Measurements from ENCODE around the gene CXCR4.
A peak's percentile ranks its signal among the peaks of the same experiment; 100 is the strongest.

Gene CXCR4

GRCh38 chr2:136122661-136123060 lies 4.7 kb upstream of the CXCR4 start:
- Histone ChIP-seq H3K36me3 (ENCODE audit: control insufficient read depth, low read length) (peaks cover 7% of the 10 kb centered on the region; the same call in 1 of the 2 replicates), H3K79me2 (ENCODE audit: control insufficient read depth, low read length) (peaks cover 13% of the 10 kb centered on the region), H3K27me3 (ENCODE audit: control insufficient read depth, low read length) (peaks cover 11% of the 10 kb centered on the region), H3K27ac (ENCODE audit: low read depth, low read length) (no peak overlapping the region), H3K4me1 (ENCODE audit: control insufficient read depth, low read length) (peaks cover 78% of the 10 kb centered on the region), H3F3A (ENCODE audit: control insufficient read depth, insufficient read depth) (peaks cover 20% of the 10 kb centered on the region), H3K9me2 (replicated peaks; ENCODE audit: control insufficient read depth, low read length) (no peaks in the 10 kb centered on the region), H3K4me3 (ENCODE audit: low read length) (no peak overlapping the region), H3K4me2 (ENCODE audit: low read length) (0 out of 2 replicates have a peak overlapping the region, but pooled peaks have one; percentile 0), H3K9me3 (ENCODE audit: control insufficient read depth, insufficient read depth, low read length) (no peaks in the 10 kb centered on the region), H4K20me1 (ENCODE audit: control insufficient read depth, insufficient read depth, low read depth, low read length) (no peaks in the 10 kb centered on the region)
- no peak for TF ChIP-seq EZH2phosphoT487 (IDR thresholded peaks at IDR 0.05; ENCODE audit: borderline replicate concordance, low read length)
- TF ChIP-seq CTCF (IDR thresholded peaks at IDR 0.05; ENCODE audit: low read depth, low read length, poor library complexity, severe bottlenecking): no peak

- peaks cover 3% of the 10 kb centered on the region for H3K27me3 ChIP-seq (ENCODE audit: control insufficient read depth, low read length)
- TF ChIP-seq CTCF (IDR thresholded peaks at IDR 0.05; ENCODE audit: low read depth, low read length, poor library complexity, severe bottlenecking) (no peak), EZH2phosphoT487 (IDR thresholded peaks at IDR 0.05; ENCODE audit: borderline replicate concordance, low read length) (no peak)
- no peaks in the 10 kb centered on the region for H3K9me2 ChIP-seq (replicated peaks; ENCODE audit: control insufficient read depth, low read length)
- no peaks in the 10 kb centered on the region for H3K9me3 ChIP-seq (ENCODE audit: control insufficient read depth, insufficient read depth, low read length)
- peaks cover 26% of the 10 kb centered on the region for H3K79me2 ChIP-seq (ENCODE audit: control insufficient read depth, low read length)
- H3K4me1 ChIP-seq (ENCODE audit: control insufficient read depth, low read length): peaks cover 65% of the 10 kb centered on the region
- no peak overlapping the region for H3K4me3 ChIP-seq (ENCODE audit: low read length)
- no peak overlapping the region for H3K4me2 ChIP-seq (ENCODE audit: low read length)
- no peak overlapping the region for H3K27ac ChIP-seq (ENCODE audit: low read depth, low read length)
- peaks cover 20% of the 10 kb centered on the region for H3K36me3 ChIP-seq (ENCODE audit: control insufficient read depth, low read length)
- no peaks in the 10 kb centered on the region for H4K20me1 ChIP-seq (ENCODE audit: control insufficient read depth, insufficient read depth, low read depth, low read length)
- H3F3A ChIP-seq (ENCODE audit: control insufficient read depth, insufficient read depth): peaks cover 23% of the 10 kb centered on the region
Observed at GRCh38 chr2:136121204-136121910, 3.4 kb upstream of the CXCR4 start.

- Histone ChIP-seq H3K9me2 (replicated peaks; ENCODE audit: control insufficient read depth, low read length) (no peaks in the 10 kb centered on the region), H3K4me2 (ENCODE audit: low read length) (peak overlapping the region; percentile 87), H3K27ac (ENCODE audit: low read depth, low read length) (peak overlapping the region; percentile 91), H3K27me3 (ENCODE audit: control insufficient read depth, low read length) (no peaks in the 10 kb centered on the region; the same call in 1 of the 2 replicates), H3K79me2 (ENCODE audit: control insufficient read depth, low read length) (peaks cover 39% of the 10 kb centered on the region), H3F3A (ENCODE audit: control insufficient read depth, insufficient read depth) (peaks cover 31% of the 10 kb centered on the region), H3K36me3 (ENCODE audit: control insufficient read depth, low read length) (peaks cover 34% of the 10 kb centered on the region), H4K20me1 (ENCODE audit: control insufficient read depth, insufficient read depth, low read depth, low read length) (peaks cover 10% of the 10 kb centered on the region), H3K9me3 (ENCODE audit: control insufficient read depth, insufficient read depth, low read length) (no peaks in the 10 kb centered on the region), H3K4me1 (ENCODE audit: control insufficient read depth, low read length) (peaks cover 64% of the 10 kb centered on the region), H3K4me3 (ENCODE audit: low read length) (peak overlapping the region; percentile 94)
- no peak for TF ChIP-seq CTCF (IDR thresholded peaks at IDR 0.05; ENCODE audit: low read depth, low read length, poor library complexity, severe bottlenecking)
- no peak for TF ChIP-seq EZH2phosphoT487 (IDR thresholded peaks at IDR 0.05; ENCODE audit: borderline replicate concordance, low read length)
Observed at GRCh38 chr2:136119717-136120675, 2.0 kb upstream of the CXCR4 start.

Data from DOHH2 (cell line).